Measurements from ENCODE around the gene TCAIM. TPM values are rescaled to one million over a fixed set of nuclear protein-coding genes. Genes with fewer than 3 reads are reported as not detected.

TCAIM gene
- total and polyA plus RNA-seq, 9 of the 15 experiments (the other 6 are each of a cell fraction or from before 2014, with no cell fraction given) = 19.7 to 53.3 (median 36.9) TPM

DNA sequence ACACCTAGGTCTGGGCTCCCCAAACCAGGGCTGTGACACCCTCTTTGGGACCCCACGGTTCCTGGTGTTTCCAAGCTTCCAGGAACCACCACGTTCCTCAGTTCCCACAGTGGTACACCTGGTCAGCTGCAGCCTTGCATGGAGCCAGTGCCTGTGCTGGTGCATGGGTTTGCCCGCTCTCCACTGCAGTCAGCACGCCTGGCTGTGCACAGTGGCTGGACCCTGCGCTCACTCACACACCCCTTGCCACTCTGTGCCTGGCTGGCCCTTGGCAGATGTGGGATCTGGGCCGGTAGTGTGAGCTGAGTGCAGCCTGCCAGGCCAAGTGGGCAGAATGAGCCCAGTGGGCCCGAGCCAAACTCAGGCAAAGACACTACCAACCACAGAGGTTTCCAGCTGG lies 48.8 kb downstream of the TCAIM start:
- H3K4me3 ChIP-seq = no peak overlapping the region
- no peaks in the 10 kb centered on the region for H3K4me1 ChIP-seq (replicated peaks in 1 of 2; ENCODE audit: control insufficient read depth in 2 of 2, insufficient read depth in 2 of 2, low read length in 2 of 2)
- CTCF ChIA-PET (ENCODE audit: low intra/inter-chr PET ratio) = no interaction called here
- H3K4me2 ChIP-seq (ENCODE audit: insufficient read depth, low read length) = no peak overlapping the region
- ATAC-seq (peak; percentile 26; the same call in 1 of the 3 replicates), FAIRE-seq (no peak), DNase-seq (ENCODE audit: extremely low read depth in 1 of 4, low spot score in 3 of 4) (no peak)
- H4K20me1 ChIP-seq (replicated peaks; ENCODE audit: control insufficient read depth, insufficient read depth, low read length) = no peaks in the 10 kb centered on the region
- TF ChIP-seq ZNF311 (CRISPR knock-in tag; IDR thresholded peaks at IDR 0.05) (no peak), RBM22 (IDR thresholded peaks at IDR 0.05; ENCODE audit: low read depth, low read length, poor library complexity, severe bottlenecking) (no peak), SIX5 (IDR thresholded peaks at IDR 0.05; ENCODE audit: borderline replicate concordance in 1 of 2, insufficient read depth in 1 of 2, low read depth in 1 of 2, low read length in 2 of 2) (no peak), SMAD1 (IDR thresholded peaks at IDR 0.05; ENCODE audit: low read depth, low read length, partially characterized antibody) (no peak), BHLHE40 (IDR thresholded peaks at IDR 0.05; ENCODE audit: low read length) (no peak), POLR2G (IDR thresholded peaks at IDR 0.05; ENCODE audit: low read depth, low read length) (0 out of 2 replicates have a peak, but pooled peaks have one; percentile 32), NR4A1 (CRISPR knock-in tag; IDR thresholded peaks at IDR 0.05) (no peak), NR4A1 (tag; IDR thresholded peaks at IDR 0.05) (no peak), ZBTB1 (CRISPR knock-in tag; IDR thresholded peaks at IDR 0.05; ENCODE audit: borderline replicate concordance, low read depth) (no peak)
- TF ChIP-seq, protein P1, sequence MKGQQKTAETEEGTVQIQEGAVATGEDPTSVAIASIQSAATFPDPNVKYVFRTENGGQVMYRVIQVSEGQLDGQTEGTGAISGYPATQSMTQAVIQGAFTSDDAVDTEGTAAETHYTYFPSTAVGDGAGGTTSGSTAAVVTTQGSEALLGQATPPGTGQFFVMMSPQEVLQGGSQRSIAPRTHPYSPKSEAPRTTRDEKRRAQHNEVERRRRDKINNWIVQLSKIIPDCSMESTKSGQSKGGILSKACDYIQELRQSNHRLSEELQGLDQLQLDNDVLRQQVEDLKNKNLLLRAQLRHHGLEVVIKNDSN (CRISPR knock-in tag; IDR thresholded peaks at IDR 0.05) = 0 out of 2 replicates have a peak, but pooled peaks have one; percentile 16
- TF ChIP-seq, protein P2, sequence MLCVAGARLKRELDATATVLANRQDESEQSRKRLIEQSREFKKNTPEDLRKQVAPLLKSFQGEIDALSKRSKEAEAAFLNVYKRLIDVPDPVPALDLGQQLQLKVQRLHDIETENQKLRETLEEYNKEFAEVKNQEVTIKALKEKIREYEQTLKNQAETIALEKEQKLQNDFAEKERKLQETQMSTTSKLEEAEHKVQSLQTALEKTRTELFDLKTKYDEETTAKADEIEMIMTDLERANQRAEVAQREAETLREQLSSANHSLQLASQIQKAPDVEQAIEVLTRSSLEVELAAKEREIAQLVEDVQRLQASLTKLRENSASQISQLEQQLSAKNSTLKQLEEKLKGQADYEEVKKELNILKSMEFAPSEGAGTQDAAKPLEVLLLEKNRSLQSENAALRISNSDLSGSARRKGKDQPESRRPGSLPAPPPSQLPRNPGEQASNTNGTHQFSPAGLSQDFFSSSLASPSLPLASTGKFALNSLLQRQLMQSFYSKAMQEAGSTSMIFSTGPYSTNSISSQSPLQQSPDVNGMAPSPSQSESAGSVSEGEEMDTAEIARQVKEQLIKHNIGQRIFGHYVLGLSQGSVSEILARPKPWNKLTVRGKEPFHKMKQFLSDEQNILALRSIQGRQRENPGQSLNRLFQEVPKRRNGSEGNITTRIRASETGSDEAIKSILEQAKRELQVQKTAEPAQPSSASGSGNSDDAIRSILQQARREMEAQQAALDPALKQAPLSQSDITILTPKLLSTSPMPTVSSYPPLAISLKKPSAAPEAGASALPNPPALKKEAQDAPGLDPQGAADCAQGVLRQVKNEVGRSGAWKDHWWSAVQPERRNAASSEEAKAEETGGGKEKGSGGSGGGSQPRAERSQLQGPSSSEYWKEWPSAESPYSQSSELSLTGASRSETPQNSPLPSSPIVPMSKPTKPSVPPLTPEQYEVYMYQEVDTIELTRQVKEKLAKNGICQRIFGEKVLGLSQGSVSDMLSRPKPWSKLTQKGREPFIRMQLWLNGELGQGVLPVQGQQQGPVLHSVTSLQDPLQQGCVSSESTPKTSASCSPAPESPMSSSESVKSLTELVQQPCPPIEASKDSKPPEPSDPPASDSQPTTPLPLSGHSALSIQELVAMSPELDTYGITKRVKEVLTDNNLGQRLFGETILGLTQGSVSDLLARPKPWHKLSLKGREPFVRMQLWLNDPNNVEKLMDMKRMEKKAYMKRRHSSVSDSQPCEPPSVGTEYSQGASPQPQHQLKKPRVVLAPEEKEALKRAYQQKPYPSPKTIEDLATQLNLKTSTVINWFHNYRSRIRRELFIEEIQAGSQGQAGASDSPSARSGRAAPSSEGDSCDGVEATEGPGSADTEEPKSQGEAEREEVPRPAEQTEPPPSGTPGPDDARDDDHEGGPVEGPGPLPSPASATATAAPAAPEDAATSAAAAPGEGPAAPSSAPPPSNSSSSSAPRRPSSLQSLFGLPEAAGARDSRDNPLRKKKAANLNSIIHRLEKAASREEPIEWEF (CRISPR knock-in tag; IDR thresholded peaks at IDR 0.05) = no peak
- TF ChIP-seq, protein P3, sequence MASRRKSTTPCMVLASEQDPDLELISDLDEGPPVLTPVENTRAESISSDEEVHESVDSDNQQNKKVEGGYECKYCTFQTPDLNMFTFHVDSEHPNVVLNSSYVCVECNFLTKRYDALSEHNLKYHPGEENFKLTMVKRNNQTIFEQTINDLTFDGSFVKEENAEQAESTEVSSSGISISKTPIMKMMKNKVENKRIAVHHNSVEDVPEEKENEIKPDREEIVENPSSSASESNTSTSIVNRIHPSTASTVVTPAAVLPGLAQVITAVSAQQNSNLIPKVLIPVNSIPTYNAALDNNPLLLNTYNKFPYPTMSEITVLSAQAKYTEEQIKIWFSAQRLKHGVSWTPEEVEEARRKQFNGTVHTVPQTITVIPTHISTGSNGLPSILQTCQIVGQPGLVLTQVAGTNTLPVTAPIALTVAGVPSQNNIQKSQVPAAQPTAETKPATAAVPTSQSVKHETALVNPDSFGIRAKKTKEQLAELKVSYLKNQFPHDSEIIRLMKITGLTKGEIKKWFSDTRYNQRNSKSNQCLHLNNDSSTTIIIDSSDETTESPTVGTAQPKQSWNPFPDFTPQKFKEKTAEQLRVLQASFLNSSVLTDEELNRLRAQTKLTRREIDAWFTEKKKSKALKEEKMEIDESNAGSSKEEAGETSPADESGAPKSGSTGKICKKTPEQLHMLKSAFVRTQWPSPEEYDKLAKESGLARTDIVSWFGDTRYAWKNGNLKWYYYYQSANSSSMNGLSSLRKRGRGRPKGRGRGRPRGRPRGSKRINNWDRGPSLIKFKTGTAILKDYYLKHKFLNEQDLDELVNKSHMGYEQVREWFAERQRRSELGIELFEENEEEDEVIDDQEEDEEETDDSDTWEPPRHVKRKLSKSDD (conservative IDR thresholded peaks at IDR 0.05; ENCODE audit: low read length) = no peak
- no peak overlapping the region for H2AFZ ChIP-seq (ENCODE audit: low read depth, low read length)
- intact Hi-C loops (cut with micrococcal nuclease) = no loop called here
- no TSS peak for BruUV-seq (replicated peaks)
- no peaks in the 10 kb centered on the region for H3K27me3 ChIP-seq (ENCODE audit: control insufficient read depth in 2 of 2, insufficient read depth in 2 of 2, low read length in 2 of 2)
- H3K9me3 ChIP-seq (replicated peaks; ENCODE audit: control insufficient read depth, insufficient read depth, low read depth, low read length) = peaks cover 10% of the 10 kb centered on the region
- no peaks in the 10 kb centered on the region for H3K36me3 ChIP-seq (ENCODE audit: control insufficient read depth, insufficient read depth, low read length)
- in situ Hi-C loops (cut with MboI) = no loop called here
- H3K27ac ChIP-seq (ENCODE audit: extremely low read depth, low read depth, low read length) = no peak overlapping the region
- no peaks in the 10 kb centered on the region for H3K9me1 ChIP-seq (ENCODE audit: control insufficient read depth, insufficient read depth, low read length)
- 51% methylated on average over 7 of the region's 7 CpGs for WGBS (ENCODE audit: insufficient coverage, low coverage, missing lambda C conversion rate)
- POLR2A ChIA-PET = interaction anchor here (0.5 kb wide), 1 partner anchor 687 kb away, joined by 3 read pairs; no protein-coding TSS in a partner anchor
- no peaks in the 10 kb centered on the region for H3K79me2 ChIP-seq (ENCODE audit: control insufficient read depth, insufficient read depth, low read length)
- H3K9ac ChIP-seq (ENCODE audit: insufficient read depth in 1 of 2, low read depth in 2 of 2, low read length in 2 of 2) = no peak overlapping the region

All from K562 (cell line).